Upper lobe of right lung (tissue), 1 donor: ENCODE data around the gene HSF2BP. TPM values are rescaled to one million over a fixed set of nuclear protein-coding genes. Genes with fewer than 3 reads are reported as not detected.

Source experiments
- ATAC-seq: fragments of 200-7000 bp; cut with Tn5 transposase; one replicate; pipeline ENCODE4 v1.9.1; 2020; ENCODE audit warnings: mild to moderate bottlenecking, moderate library complexity
- DNase-seq: peaks from one replicate; pipeline ENCODE4 v3.0.0-alpha.2; 2020
- H3K27ac ChIP-seq: fragments of 200-600 bp; one replicate; pipeline ENCODE4 v1.8.0; 2022
- H3K27me3 ChIP-seq: fragments of 200-600 bp; one replicate; pipeline ENCODE4 v1.8.0; 2022; ENCODE audit warnings: mild to moderate bottlenecking
- H3K36me3 ChIP-seq: fragments of 200-600 bp; one replicate; pipeline ENCODE4 v1.8.0; 2022
- H3K4me1 ChIP-seq: fragments of 200-600 bp; one replicate; pipeline ENCODE4 v1.8.0; 2022
- H3K4me3 ChIP-seq: fragments of 200-600 bp; one replicate; pipeline ENCODE4 v1.8.0; 2022; ENCODE audit warnings: mild to moderate bottlenecking
- H3K9me3 ChIP-seq: fragments of 200-600 bp; one replicate; pipeline ENCODE4 v1.8.0; 2022
- CTCF ChIP-seq: fragments of 200-600 bp; IDR thresholded peaks from one replicate; pipeline ENCODE4 v1.8.0; 2022; ENCODE audit warnings: antibody characterized with exemption
- intact Hi-C: fragments of 100-400 bp; cut with DNase I; formaldehyde crosslinking; loops from one replicate; pipeline ENCODE4 v1.11.0; 2022
- total RNA-seq: library from RNA; stranded (reverse); fragmentation: NEBNext Ultra II Directional; extraction: Animal tissue kit (Norgen Biotek cat#: 25700); gene quantifications from one replicate; pipeline ENCODE4 v1.2.1, GENCODE V29; 2021
- donor health status: DM: no; HTN: yes; CAD: no; lungs with severe emphysema.

The HSF2BP gene
- total RNA-seq, 1 donor from 2014 or later, result 0.41 TPM

- H3K27ac ChIP-seq, result no peak overlapping the region
- intact Hi-C loops, result no loop called here
- no peaks in the 10 kb centered on the region for H3K4me1 ChIP-seq
- no peaks in the 10 kb centered on the region for H3K27me3 ChIP-seq
- ATAC-seq (no peak), DNase-seq (no peak)
- no peak overlapping the region for H3K4me3 ChIP-seq
- H3K36me3 ChIP-seq, result peaks cover 84% of the 10 kb centered on the region
- no peak for TF ChIP-seq CTCF
- no peaks in the 10 kb centered on the region for H3K9me3 ChIP-seq
These were observed 31.1 kb upstream of the HSF2BP start for GRCh38 chr21:43690346-43690745.

GRCh38 chr21:43689556-43690337 lies 30.5 kb upstream of the HSF2BP start:
- Histone ChIP-seq H3K36me3 (peaks cover 90% of the 10 kb centered on the region), H3K27me3 (no peaks in the 10 kb centered on the region), H3K27ac (no peak overlapping the region), H3K4me3 (no peak overlapping the region), H3K4me1 (no peaks in the 10 kb centered on the region), H3K9me3 (no peaks in the 10 kb centered on the region)
- intact Hi-C loops, result no loop called here
- ATAC-seq (no peak), DNase-seq (no peak)
- TF ChIP-seq CTCF, result no peak

- Histone ChIP-seq H3K9me3 (no peaks in the 10 kb centered on the region), H3K4me3 (no peak overlapping the region), H3K4me1 (no peaks in the 10 kb centered on the region), H3K27ac (no peak overlapping the region), H3K27me3 (no peaks in the 10 kb centered on the region), H3K36me3 (peaks cover 92% of the 10 kb centered on the region)
- no peak for TF ChIP-seq CTCF
- no peak for DNase-seq
- ATAC-seq, result no peak
- intact Hi-C loops, result no loop called here
These were observed 29.6 kb upstream of the HSF2BP start for GRCh38 chr21:43688906-43689305.

- Histone ChIP-seq H3K9me3 (no peaks in the 10 kb centered on the region), H3K4me3 (no peak overlapping the region), H3K27ac (no peak overlapping the region), H3K27me3 (no peaks in the 10 kb centered on the region), H3K4me1 (no peaks in the 10 kb centered on the region), H3K36me3 (peaks cover 94% of the 10 kb centered on the region)
- ATAC-seq, result peak; percentile 11
- intact Hi-C loops, result no loop called here
- TF ChIP-seq CTCF, result no peak
- DNase-seq, result no peak
These were observed 28.5 kb upstream of the HSF2BP start for GRCh38 chr21:43687566-43688399.

GRCh38 chr21:43686811-43687565 lies 27.7 kb upstream of the HSF2BP start:
- no peak for TF ChIP-seq CTCF
- Histone ChIP-seq H3K27ac (no peak overlapping the region), H3K27me3 (no peaks in the 10 kb centered on the region), H3K4me1 (no peaks in the 10 kb centered on the region), H3K4me3 (no peak overlapping the region), H3K36me3 (peaks cover 98% of the 10 kb centered on the region), H3K9me3 (no peaks in the 10 kb centered on the region)
- intact Hi-C loops, result no loop called here
- ATAC-seq (no peak), DNase-seq (no peak)
